GM19324 (cell line): ENCODE results near the gene RBFA.

ENCODE experiments used
- ATAC-seq: cut with Tn5 transposase; IDR thresholded peaks from one replicate; pipeline ENCODE4 v1.9.1; 2021; ENCODE audit warnings: mild to moderate bottlenecking, moderate library complexity; ENCODE audit not compliant: unreplicated experiment, low FRiP score

Gene RBFA

GRCh38 chr18:80070825-80071224, 36.6 kb downstream of the RBFA start:
- ATAC-seq, result no peak

DNA sequence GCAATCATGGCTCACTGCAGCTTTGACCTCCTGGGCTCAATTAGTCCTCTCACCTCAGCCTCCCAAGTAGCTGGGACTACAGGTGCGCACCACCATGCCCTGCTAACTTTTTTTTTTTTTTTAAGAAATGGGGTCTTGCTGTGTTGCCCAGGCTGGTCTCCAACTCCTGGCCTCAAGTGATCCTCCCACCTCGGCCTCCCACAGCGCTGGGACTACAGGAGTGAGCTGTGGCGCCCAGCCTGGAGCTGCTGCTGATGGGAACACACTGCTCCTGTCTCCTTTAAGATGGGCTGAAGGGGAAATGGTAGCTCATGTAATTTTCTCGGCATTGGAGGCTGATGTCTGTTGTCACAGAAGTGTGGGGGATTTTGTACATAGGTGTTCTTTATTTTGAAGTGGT, 39.9 kb downstream of the RBFA start:
- no peak for ATAC-seq

GRCh38 chr18:80074697-80075096, 40.5 kb downstream of the RBFA start:
- ATAC-seq, result no peak

GRCh38 chr18:80075940-80076339, 41.7 kb downstream of the RBFA start:
- ATAC-seq, result no peak

DNA sequence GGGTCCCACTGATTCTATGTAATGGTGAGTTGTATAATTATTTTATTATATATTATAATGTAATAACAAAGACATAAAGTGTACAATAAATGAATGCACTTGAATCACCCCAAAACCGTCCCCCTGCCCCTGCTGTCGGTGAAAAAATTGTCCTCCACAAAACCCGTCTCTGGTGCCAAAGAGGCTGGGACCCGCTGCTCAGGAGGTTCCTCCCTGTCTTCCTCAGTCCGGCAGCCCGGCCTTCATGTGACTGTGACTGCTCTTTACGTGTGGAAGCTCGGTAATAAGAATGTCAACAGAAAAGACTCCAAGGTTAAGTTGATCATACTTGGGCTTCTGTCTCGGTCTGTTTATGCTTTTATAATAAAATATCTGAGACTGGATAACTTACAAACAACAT, 42.1 kb downstream of the RBFA start:
- ATAC-seq, result no peak

DNA sequence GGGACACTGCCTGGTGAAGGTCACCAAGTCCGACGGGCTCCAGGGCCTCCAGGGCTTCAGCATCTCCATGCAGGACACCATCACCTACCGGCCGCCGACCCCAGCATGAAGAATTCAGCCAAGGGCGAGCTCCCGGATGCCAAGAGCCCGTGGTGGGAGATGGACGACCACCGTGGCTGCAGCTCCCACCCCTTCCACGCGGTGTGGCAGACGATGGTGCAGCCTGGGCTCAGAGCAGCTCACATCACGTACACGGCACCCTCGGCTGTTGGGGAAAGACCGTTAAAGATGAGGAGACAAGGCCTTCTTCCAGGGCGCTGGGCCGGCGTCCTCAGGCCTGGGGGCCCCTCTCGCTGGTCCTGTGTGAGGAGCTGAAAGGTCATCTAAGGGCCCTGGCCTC, 43.6 kb downstream of the RBFA start:
- ATAC-seq, result no peak
